Ovary (tissue), 3 donors: Measurements from ENCODE around the gene PMEPA1.

Experiments used
- CTCF ChIP-seq, 3 donors: fragments of 450-650 bp in 2 of 3; fragments of 200-600 bp in 1 of 3; IDR thresholded peaks; one replicate each; pipeline versions ENCODE4 v1.5.1 to v1.8.0; 2016 to 2022; ENCODE audit warnings: antibody characterized with exemption in 3 of 3, mild to moderate bottlenecking in 1 of 3
- EP300 ChIP-seq: sonication (generic); formaldehyde crosslinking; IDR thresholded peaks from one replicate; pipeline ENCODE4 v1.6.1; 2017; ENCODE audit warnings: antibody characterized with exemption
- POLR2A ChIP-seq: fragments of 450-650 bp; IDR thresholded peaks from one replicate; pipeline ENCODE4 v1.6.1; 2017; ENCODE audit warnings: antibody characterized with exemption, mild to moderate bottlenecking, moderate library complexity
- donor health status: DM: no; HTN: no; CAD: no.

- no peak for TF ChIP-seq POLR2A
- TF ChIP-seq CTCF (IDR thresholded peaks at IDR 0.05): no peak
- TF ChIP-seq EP300: no peak
These were observed 47.1 kb upstream of the PMEPA1 start for GRCh38 chr20:57756921-57757320.
